Progenitor cell of endocrine pancreas (in vitro differentiated cells): ENCODE data around the gene TPGS1. TPM values are rescaled to one million over a fixed set of nuclear protein-coding genes. Genes with fewer than 3 reads are reported as not detected.

ENCODE experiments used
- DNase-seq: peaks from one replicate; pipeline ENCODE4 v3.0.0; 2021; ENCODE audit warnings: low spot score; ENCODE audit not compliant: unreplicated experiment
- H3K27ac Mint-ChIP-seq: 2 replicates; pipeline ENCODE4 v1.8.0; 2021; ENCODE audit warnings: mild to moderate bottlenecking, moderate library complexity, mixed read lengths
- H3K27me3 Mint-ChIP-seq: 2 replicates; pipeline ENCODE4 v1.8.0; 2021; ENCODE audit warnings: mixed read lengths
- H3K36me3 Mint-ChIP-seq: 2 replicates; pipeline ENCODE4 v1.8.0; 2022; ENCODE audit warnings: mixed read lengths; ENCODE audit not compliant: insufficient read depth
- H3K4me1 Mint-ChIP-seq: 2 replicates; pipeline ENCODE4 v1.8.0; 2021; ENCODE audit warnings: low read depth, mixed read lengths
- H3K4me3 Mint-ChIP-seq: 2 replicates; pipeline ENCODE4 v1.8.0; 2021; ENCODE audit warnings: low read depth, mild to moderate bottlenecking, moderate library complexity, mixed read lengths
- H3K9me3 Mint-ChIP-seq: 2 replicates; pipeline ENCODE4 v1.8.0; 2021; ENCODE audit warnings: low read depth, mixed read lengths
- total RNA-seq: library from RNA; stranded (reverse); gene quantifications from 2 replicates; pipeline ENCODE4 v1.2.1, GENCODE V29; 2021
- TF ChIP-seq, protein P1 (sequence below): fragments of 200-600 bp; sonication (generic); IDR thresholded peaks from one replicate; pipeline ENCODE4 v1.5.0; 2021; ENCODE audit warnings: antibody characterized with exemption, mild to moderate bottlenecking; ENCODE audit not compliant: unreplicated experiment

The TPGS1 gene
- total RNA-seq, 1 donor from 2014 or later = 16.4 TPM

DNA sequence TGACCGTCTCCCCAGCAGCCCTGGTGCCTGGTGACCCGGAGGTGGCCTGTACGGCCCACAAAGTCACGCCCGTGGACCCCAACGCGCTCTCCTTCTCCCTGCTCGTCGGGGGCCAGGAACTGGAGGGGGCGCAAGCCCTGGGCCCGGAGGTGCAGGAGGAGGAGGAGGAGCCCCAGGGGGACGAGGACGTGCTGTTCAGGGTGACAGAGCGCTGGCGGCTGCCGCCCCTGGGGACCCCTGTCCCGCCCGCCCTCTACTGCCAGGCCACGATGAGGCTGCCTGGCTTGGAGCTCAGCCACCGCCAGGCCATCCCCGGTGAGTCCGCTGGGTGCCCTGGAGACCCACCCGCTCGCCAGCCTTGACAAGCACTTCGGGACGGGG, 8.8 kb upstream of the TPGS1 start:
- H3K36me3 Mint-ChIP-seq = no peaks in the 10 kb centered on the region
- TF ChIP-seq, protein P1, sequence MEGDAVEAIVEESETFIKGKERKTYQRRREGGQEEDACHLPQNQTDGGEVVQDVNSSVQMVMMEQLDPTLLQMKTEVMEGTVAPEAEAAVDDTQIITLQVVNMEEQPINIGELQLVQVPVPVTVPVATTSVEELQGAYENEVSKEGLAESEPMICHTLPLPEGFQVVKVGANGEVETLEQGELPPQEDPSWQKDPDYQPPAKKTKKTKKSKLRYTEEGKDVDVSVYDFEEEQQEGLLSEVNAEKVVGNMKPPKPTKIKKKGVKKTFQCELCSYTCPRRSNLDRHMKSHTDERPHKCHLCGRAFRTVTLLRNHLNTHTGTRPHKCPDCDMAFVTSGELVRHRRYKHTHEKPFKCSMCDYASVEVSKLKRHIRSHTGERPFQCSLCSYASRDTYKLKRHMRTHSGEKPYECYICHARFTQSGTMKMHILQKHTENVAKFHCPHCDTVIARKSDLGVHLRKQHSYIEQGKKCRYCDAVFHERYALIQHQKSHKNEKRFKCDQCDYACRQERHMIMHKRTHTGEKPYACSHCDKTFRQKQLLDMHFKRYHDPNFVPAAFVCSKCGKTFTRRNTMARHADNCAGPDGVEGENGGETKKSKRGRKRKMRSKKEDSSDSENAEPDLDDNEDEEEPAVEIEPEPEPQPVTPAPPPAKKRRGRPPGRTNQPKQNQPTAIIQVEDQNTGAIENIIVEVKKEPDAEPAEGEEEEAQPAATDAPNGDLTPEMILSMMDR = no peak
- H3K4me1 Mint-ChIP-seq = no peaks in the 10 kb centered on the region
- no peak for DNase-seq
- H3K4me3 Mint-ChIP-seq = no peak overlapping the region
- no peaks in the 10 kb centered on the region for H3K9me3 Mint-ChIP-seq
- H3K27ac Mint-ChIP-seq = no peak overlapping the region
- peaks cover 36% of the 10 kb centered on the region for H3K27me3 Mint-ChIP-seq

DNA sequence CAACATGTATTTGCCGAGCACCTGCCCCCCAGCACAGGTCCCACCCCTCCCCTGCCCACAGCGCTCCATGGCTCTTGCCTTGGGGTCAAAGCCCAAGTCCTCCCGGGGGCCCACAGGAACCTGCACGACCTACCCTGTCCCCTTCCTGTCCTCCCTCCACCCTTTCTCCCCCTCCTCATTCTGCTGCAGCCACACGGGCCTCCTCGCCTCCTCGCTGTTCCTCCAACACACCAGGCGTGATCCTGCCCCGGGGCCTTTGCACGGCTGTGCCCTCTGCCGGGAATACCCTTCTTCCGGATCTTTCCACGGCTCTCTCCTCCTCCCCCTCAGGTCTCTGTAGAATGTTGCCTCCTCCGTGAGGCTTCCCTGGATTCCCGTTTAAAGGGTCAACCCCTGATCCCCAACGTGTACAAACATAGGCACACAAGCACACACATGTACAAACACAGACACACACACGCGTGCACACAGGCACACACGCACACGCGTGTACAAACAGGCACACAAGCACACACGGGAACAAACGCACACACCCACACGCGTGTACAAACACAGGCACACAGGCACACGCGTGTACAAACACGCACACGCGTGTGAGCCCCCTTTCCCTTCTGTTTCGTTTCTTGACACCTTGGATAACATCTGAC, 8.2 kb upstream of the TPGS1 start:
- Mint-ChIP-seq H3K4me1 (no peaks in the 10 kb centered on the region), H3K4me3 (no peak overlapping the region), H3K9me3 (no peaks in the 10 kb centered on the region), H3K27me3 (peaks cover 32% of the 10 kb centered on the region), H3K36me3 (no peaks in the 10 kb centered on the region), H3K27ac (no peak overlapping the region)
- DNase-seq = no peak
- TF ChIP-seq, protein P1 = no peak

DNA sequence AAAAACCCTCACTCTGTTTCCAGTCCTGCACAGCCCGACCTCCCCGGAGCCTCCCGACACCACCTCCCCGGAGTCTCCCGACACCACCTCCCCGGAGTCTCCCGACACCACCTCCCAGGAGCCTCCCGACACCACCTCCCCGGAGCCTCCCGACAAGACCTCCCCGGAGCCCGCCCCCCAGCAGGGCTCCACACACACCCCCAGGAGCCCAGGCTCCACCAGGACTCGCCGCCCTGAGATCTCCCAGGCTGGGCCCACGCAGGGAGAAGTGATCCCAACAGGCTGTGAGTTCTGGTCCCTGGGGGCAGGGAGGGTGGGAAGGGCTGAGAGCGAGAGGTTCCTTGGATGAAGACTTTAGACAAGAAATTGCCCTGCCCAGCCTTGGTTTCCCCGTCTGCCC, 5.7 kb upstream of the TPGS1 start:
- Mint-ChIP-seq H3K27me3 (peaks cover 26% of the 10 kb centered on the region), H3K4me3 (no peak overlapping the region), H3K9me3 (no peaks in the 10 kb centered on the region), H3K27ac (no peak overlapping the region), H3K4me1 (no peaks in the 10 kb centered on the region), H3K36me3 (no peaks in the 10 kb centered on the region)
- TF ChIP-seq, protein P1 = no peak
- DNase-seq = no peak

DNA sequence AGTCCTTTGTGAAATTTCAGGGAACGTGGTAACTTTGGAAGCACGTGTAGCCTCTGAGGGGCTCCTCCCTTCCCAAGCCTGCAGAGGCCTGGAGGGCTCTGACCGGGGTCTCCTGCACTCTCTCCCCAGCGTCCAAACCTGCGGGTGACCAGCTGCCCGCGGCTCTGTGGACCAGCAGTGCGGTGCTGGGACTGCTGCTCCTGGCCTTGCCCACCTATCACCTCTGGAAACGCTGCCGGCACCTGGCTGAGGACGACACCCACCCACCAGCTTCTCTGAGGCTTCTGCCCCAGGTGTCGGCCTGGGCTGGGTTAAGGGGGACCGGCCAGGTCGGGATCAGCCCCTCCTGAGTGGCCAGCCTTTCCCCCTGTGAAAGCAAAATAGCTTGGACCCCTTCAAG, 2.7 kb upstream of the TPGS1 start:
- TF ChIP-seq, protein P1 = no peak
- H3K27ac Mint-ChIP-seq = no peak overlapping the region
- no peak for DNase-seq
- H3K4me3 Mint-ChIP-seq = no peak overlapping the region
- peaks cover 5% of the 10 kb centered on the region for H3K4me1 Mint-ChIP-seq
- peaks cover 13% of the 10 kb centered on the region for H3K27me3 Mint-ChIP-seq
- H3K9me3 Mint-ChIP-seq = no peaks in the 10 kb centered on the region
- peaks cover 3% of the 10 kb centered on the region for H3K36me3 Mint-ChIP-seq

DNA sequence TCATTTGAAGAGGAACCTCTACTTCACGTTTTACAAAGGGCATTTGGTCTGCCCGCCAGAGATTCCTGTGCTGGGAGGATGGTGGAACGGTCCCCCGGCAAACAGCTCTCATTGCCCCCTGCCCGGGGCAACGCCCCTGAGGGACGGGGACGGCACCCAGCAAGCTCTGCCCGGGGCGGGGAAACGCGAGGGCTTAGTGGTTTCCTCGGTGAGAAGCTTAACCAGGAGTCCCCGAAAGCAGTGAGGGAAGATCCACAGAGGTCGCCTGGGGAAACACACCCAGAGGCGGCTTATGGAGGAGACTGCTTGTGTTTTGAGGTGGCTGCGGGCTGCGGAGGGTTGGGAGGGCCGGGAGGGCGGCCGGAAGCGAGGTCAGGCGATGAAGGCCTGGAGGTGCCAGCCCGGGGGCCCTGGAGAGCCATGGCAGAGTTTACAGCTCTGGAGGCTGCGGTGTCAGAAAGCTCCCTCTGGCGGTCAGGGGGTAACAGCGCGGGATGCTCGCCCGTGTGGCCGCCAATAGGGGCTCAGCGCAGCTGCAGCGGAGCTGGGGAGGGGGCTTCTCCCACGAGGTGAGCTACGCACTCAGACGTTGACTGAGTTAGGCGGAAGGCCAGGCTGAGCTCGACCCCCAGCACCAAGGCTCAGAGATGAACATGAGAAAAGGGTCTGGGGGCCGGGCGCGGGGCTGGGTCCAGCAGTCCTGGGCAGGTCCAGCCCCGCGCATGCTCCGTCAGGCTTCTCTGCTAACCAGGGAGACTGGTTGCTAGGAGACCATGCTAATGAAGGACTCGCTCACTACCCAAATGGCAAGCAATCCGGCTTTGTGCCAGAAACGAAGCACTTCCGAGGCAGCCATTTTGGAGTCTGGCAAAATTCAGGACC, 652 bp upstream of the TPGS1 start:
- peak overlapping the region; percentile 85 for H3K4me3 Mint-ChIP-seq
- peak; percentile 86 for DNase-seq
- peaks cover 3% of the 10 kb centered on the region for H3K36me3 Mint-ChIP-seq
- peaks cover 8% of the 10 kb centered on the region for H3K4me1 Mint-ChIP-seq
- peak overlapping the region; percentile 100 for H3K27ac Mint-ChIP-seq
- no peaks in the 10 kb centered on the region for H3K9me3 Mint-ChIP-seq
- TF ChIP-seq, protein P1 = peak; percentile 97
- peaks cover 15% of the 10 kb centered on the region for H3K27me3 Mint-ChIP-seq
